ENCODE results near the gene LPIN1. TPM values are rescaled to one million over a fixed set of nuclear protein-coding genes. Genes with fewer than 3 reads are reported as not detected.

Gene LPIN1
- total RNA-seq, 1 experiment from 2014 or later: 38.5 TPM

DNA sequence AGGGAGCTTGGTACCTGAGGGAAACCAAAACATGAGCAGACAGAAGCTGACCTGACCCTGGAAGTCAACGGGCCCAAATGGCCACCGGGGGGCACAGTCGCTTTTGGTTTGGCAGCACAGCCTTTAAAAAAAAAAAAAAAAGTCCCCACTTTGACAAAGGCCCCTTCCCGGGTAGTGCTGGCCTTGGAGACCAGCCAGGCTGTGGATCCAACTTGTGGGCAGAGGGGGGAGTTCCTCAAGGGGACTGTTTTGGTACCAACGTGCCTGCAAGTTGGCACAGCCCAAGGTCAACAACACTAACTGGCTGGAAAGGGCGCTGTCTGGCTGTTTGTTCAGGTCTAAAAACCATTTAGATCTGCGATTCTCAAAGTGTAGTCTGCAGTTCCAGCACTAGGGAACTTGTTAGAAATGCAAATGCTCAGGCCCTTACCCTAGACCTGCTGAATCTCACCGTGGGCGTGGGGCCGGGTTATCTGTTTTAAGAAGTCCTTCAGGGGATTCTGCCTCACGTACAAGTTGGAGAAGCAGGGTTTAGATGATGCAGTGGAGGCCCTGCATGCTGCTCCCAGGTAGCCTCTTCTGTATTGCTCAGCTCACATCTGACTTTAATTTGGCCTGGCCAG lies 83.0 kb downstream of the LPIN1 start:
- POLR2A ChIA-PET (ENCODE audit: low non-redundant PET): no interaction called here
- TSS peak; percentile 80 for BruUV-seq (replicated peaks)
- intact Hi-C loops (cut with micrococcal nuclease; ENCODE audit: unreplicated experiment): loop anchor here (1.0 to 2.0 kb wide), 2 partner anchors 1101 to 1178 kb away; no protein-coding TSS in a partner anchor
- DNase-seq (ENCODE audit: low spot score): peak; percentile 91
- Histone ChIP-seq H3K27me3 (replicated peaks; ENCODE audit: insufficient read depth, low read depth, low read length, poor library complexity) (no peaks in the 10 kb centered on the region), H3K4me1 (ENCODE audit: insufficient read depth, low read length, poor library complexity, severe bottlenecking) (peaks cover 42% of the 10 kb centered on the region), H3K36me3 (ENCODE audit: insufficient read depth, low read length, poor library complexity, severe bottlenecking) (peaks cover 24% of the 10 kb centered on the region), H3K27ac (ENCODE audit: low read depth, low read length, poor library complexity, severe bottlenecking) (peak overlapping the region; percentile 99), H3K9me3 (ENCODE audit: low read depth, low read length, poor library complexity, severe bottlenecking) (peaks cover 3% of the 10 kb centered on the region), H3K4me3 (ENCODE audit: low read depth, low read length, poor library complexity, severe bottlenecking) (peak overlapping the region; percentile 22)
- TF ChIP-seq, protein P1, sequence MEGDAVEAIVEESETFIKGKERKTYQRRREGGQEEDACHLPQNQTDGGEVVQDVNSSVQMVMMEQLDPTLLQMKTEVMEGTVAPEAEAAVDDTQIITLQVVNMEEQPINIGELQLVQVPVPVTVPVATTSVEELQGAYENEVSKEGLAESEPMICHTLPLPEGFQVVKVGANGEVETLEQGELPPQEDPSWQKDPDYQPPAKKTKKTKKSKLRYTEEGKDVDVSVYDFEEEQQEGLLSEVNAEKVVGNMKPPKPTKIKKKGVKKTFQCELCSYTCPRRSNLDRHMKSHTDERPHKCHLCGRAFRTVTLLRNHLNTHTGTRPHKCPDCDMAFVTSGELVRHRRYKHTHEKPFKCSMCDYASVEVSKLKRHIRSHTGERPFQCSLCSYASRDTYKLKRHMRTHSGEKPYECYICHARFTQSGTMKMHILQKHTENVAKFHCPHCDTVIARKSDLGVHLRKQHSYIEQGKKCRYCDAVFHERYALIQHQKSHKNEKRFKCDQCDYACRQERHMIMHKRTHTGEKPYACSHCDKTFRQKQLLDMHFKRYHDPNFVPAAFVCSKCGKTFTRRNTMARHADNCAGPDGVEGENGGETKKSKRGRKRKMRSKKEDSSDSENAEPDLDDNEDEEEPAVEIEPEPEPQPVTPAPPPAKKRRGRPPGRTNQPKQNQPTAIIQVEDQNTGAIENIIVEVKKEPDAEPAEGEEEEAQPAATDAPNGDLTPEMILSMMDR (conservative IDR thresholded peaks at IDR 0.05; ENCODE audit: low read depth, low read length): peak; percentile 61
- TF ChIP-seq EZH2 (IDR thresholded peaks at IDR 0.05; ENCODE audit: borderline replicate concordance, low read depth, low read length, poor library complexity, severe bottlenecking): no peak
- CTCF ChIA-PET: interaction anchor here (0.6 to 1.0 kb wide), 14 partner anchors 134 to 1178 kb away, joined by 3 to 13 read pairs (median 4); partner anchors contain the start of gene TRIB2

DNA sequence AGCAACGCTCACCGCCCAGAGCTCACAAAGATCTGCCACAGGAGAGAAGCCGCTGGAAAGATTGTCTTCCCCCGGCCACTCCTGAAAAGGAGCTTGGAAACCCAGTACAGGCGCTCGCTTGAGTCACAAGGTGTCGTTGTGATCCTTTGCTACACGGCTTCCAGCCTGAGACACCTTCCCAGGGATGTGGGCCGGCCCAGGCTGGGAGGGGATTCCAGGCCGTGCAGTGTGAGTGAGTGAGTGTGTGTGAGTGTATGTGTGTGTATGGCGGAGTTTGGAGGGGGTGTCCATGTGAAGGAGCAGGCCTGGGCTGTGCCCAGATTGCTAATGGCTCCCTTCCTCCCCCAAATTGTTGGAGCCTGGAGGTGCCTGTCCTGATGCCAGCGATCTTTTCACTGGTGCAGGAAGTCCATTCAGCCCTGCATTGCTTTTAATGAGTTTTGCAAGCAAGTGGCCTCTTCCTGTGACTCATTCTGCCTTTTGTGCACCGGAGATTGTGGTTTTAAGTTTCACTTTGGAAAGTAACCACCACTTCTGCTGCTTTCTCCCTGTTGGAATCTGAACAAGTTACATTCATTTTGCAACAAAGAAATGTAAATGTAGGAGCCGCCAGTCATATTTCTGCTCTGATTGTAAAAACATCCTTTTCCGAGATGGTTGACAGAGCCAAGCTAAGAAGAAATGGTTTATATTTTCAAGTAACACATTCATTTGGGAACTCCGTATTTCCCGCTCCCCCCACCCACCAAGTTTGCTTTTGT lies 83.7 kb downstream of the LPIN1 start:
- BruUV-seq (replicated peaks): no TSS peak
- CTCF ChIA-PET: interaction anchor here (0.6 to 1.0 kb wide), 6 partner anchors 365 to 1177 kb away, joined by 3 to 13 read pairs (median 3); partner anchors contain the start of gene TRIB2

DNA sequence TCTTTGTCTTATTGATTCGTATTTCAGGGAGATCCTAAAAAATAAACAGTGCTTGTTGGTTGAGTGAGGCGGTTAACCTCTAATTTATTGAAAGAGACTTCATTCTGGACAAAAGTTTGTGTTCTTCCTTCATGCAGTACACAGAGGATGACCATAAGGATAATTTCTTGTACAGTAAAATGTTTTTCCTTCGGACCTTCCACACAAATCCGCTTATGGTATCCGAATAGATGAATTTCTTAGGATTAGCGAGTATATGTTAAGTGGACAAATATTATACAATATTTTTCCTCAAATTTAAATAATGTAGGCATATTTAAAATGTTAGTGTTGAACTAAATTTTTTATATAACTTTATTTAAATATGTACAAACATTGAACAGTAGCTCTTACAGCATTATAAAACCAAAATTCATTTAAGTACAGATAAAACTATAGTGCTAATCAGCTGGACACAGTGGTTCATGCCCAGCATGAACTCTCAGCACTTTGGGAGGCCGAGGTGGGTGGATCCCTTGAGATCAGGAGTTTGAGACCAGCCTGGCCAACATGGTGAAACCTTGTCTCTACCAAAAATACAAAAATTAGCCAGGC lies 84.4 kb downstream of the LPIN1 start:
- Histone ChIP-seq H3K27me3 (replicated peaks; ENCODE audit: insufficient read depth, low read depth, low read length, poor library complexity) (no peaks in the 10 kb centered on the region), H3K4me1 (ENCODE audit: insufficient read depth, low read length, poor library complexity, severe bottlenecking) (peaks cover 42% of the 10 kb centered on the region), H3K9me3 (ENCODE audit: low read depth, low read length, poor library complexity, severe bottlenecking) (peaks cover 6% of the 10 kb centered on the region), H3K27ac (ENCODE audit: low read depth, low read length, poor library complexity, severe bottlenecking) (peak overlapping the region; percentile 99), H3K4me3 (ENCODE audit: low read depth, low read length, poor library complexity, severe bottlenecking) (peak overlapping the region; percentile 37), H3K36me3 (ENCODE audit: insufficient read depth, low read length, poor library complexity, severe bottlenecking) (peaks cover 17% of the 10 kb centered on the region)
- DNase-seq (ENCODE audit: low spot score): no peak
- TF ChIP-seq EZH2 (IDR thresholded peaks at IDR 0.05; ENCODE audit: borderline replicate concordance, low read depth, low read length, poor library complexity, severe bottlenecking): no peak
- TF ChIP-seq, protein P1 (conservative IDR thresholded peaks at IDR 0.05; ENCODE audit: low read depth, low read length): no peak
- intact Hi-C loops (cut with micrococcal nuclease; ENCODE audit: unreplicated experiment): loop anchor here (1.0 to 10.0 kb wide), 7 partner anchors 226 to 885 kb away; partner anchors contain the start of gene TRIB2
- CTCF ChIA-PET: no interaction called here
- BruUV-seq (replicated peaks): TSS peak; percentile 76
- POLR2A ChIA-PET (ENCODE audit: low non-redundant PET): no interaction called here

More for the DNA sequence above, 83.7 kb downstream of the LPIN1 start:
- TF ChIP-seq, protein P1 (conservative IDR thresholded peaks at IDR 0.05; ENCODE audit: low read depth, low read length): peak; percentile 67
- no peak for TF ChIP-seq EZH2 (IDR thresholded peaks at IDR 0.05; ENCODE audit: borderline replicate concordance, low read depth, low read length, poor library complexity, severe bottlenecking)
- Histone ChIP-seq H3K27ac (ENCODE audit: low read depth, low read length, poor library complexity, severe bottlenecking) (peak overlapping the region; percentile 99), H3K9me3 (ENCODE audit: low read depth, low read length, poor library complexity, severe bottlenecking) (peaks cover 6% of the 10 kb centered on the region), H3K4me3 (ENCODE audit: low read depth, low read length, poor library complexity, severe bottlenecking) (peak overlapping the region; percentile 37), H3K27me3 (replicated peaks; ENCODE audit: insufficient read depth, low read depth, low read length, poor library complexity) (no peaks in the 10 kb centered on the region), H3K4me1 (ENCODE audit: insufficient read depth, low read length, poor library complexity, severe bottlenecking) (peaks cover 42% of the 10 kb centered on the region), H3K36me3 (ENCODE audit: insufficient read depth, low read length, poor library complexity, severe bottlenecking) (peaks cover 20% of the 10 kb centered on the region)
- DNase-seq (ENCODE audit: low spot score): peak; percentile 99
- POLR2A ChIA-PET (ENCODE audit: low non-redundant PET): interaction anchor here (0.6 kb wide), 1 partner anchor 37 kb away, joined by 4 read pairs; no protein-coding TSS in a partner anchor
- intact Hi-C loops (cut with micrococcal nuclease; ENCODE audit: unreplicated experiment): loop anchor here (1.0 to 10.0 kb wide), 9 partner anchors 227 to 1177 kb away; partner anchors contain the start of gene TRIB2
